SJCRH30 (cell line): ENCODE measurements around the gene SUB1. TPM values are rescaled to one million over a fixed set of nuclear protein-coding genes. Genes with fewer than 3 reads are reported as not detected.

Experiments used
- DNase-seq, 2 experiments: peaks; one replicate each; pipeline ENCODE4 v3.0.0-alpha.2; 2015 to 2020
- H3K27ac ChIP-seq: fragments of 250-450 bp; sonication (Bioruptor Pico); 2 replicates; pipeline ENCODE4 v1.5.1; 2020; ENCODE audit warnings: mild to moderate bottlenecking, moderate library complexity
- H3K27me3 ChIP-seq: fragments of 250-450 bp; sonication (Bioruptor Pico); 2 replicates; pipeline ENCODE4 v1.5.1; 2020; ENCODE audit warnings: mild to moderate bottlenecking, moderate library complexity
- H3K36me3 ChIP-seq: fragments of 250-450 bp; sonication (Bioruptor Pico); 2 replicates; pipeline ENCODE4 v1.5.1; 2020; ENCODE audit warnings: mild to moderate bottlenecking, moderate library complexity
- H3K4me1 ChIP-seq: fragments of 250-450 bp; sonication (Bioruptor Pico); 2 replicates; pipeline ENCODE4 v1.5.1; 2020; ENCODE audit warnings: mild to moderate bottlenecking, moderate library complexity
- H3K4me3 ChIP-seq: fragments of 250-450 bp; sonication (Bioruptor Pico); 2 replicates; pipeline ENCODE4 v1.5.1; 2020; ENCODE audit warnings: mild to moderate bottlenecking, moderate library complexity
- H3K9me3 ChIP-seq: fragments of 250-450 bp; sonication (Bioruptor Pico); replicated peaks from 2 replicates; pipeline ENCODE4 v1.5.1; 2020; ENCODE audit warnings: mild to moderate bottlenecking, moderate library complexity
- total RNA-seq: library from RNA; depleted of rRNA; stranded (reverse); fragments of >200 nt; shearing (Covaris generic); gene quantifications from 2 replicates; pipeline ENCODE4 v1.2.3, GENCODE V29; 2014

SUB1 gene
- total RNA-seq, 1 experiment from 2014 or later: 397 TPM

DNA sequence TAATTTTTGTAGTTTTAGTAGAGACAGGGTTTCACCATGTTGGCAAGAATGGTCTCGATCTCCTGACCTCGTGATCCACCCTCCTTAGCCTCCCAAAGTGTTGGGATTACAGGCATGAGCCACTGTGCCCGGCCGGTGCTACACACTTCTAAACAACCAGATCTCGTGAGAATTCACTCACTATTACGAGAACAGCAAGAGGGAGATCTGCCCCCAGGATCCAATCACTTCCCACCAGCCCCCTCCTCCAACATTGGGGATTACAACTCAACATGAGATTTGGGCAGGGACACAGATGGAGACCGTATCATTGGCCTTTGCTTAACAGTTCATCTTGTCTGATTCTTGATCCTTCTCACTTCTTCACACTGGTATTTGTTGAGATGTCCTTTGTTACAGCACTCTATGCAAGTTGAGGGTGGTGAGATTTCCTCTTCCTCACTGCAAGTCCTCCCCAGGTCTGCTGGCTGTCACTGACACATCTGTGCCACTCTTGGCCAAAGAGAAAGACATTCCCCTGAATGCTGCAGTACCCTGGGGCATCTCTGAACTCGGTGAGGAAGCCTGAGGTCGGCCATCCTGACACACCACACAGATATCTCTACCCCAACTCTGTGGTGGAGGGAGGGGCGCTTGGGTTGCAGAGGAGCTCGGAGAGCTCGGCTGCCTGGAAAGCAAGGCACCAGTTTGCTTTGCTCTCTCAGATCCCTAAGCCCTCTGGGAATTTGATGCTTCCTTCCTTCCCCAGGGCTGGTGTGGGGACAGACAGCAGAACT lies 4.2 kb upstream of the SUB1 start:
- no peak overlapping the region for H3K4me3 ChIP-seq
- H3K27ac ChIP-seq: no peak overlapping the region
- no peaks in the 10 kb centered on the region for H3K27me3 ChIP-seq
- H3K9me3 ChIP-seq: no peaks in the 10 kb centered on the region
- H3K4me1 ChIP-seq: peaks cover 6% of the 10 kb centered on the region
- no peaks in the 10 kb centered on the region for H3K36me3 ChIP-seq
- DNase-seq: no peak

GRCh38 chr5:32583582-32584232 lies 1.6 kb upstream of the SUB1 start:
- Histone ChIP-seq H3K27ac (no peak overlapping the region), H3K4me3 (no peak overlapping the region), H3K36me3 (peaks cover 10% of the 10 kb centered on the region; the same call in 1 of the 2 replicates), H3K27me3 (no peaks in the 10 kb centered on the region), H3K4me1 (peaks cover 6% of the 10 kb centered on the region), H3K9me3 (no peaks in the 10 kb centered on the region)
- DNase-seq: no peak

- H3K4me3 ChIP-seq: peak overlapping the region; percentile 83
- no peaks in the 10 kb centered on the region for H3K27me3 ChIP-seq
- no peak for DNase-seq
- peaks cover 14% of the 10 kb centered on the region; the same call in 1 of the 2 replicates for H3K36me3 ChIP-seq
- no peaks in the 10 kb centered on the region for H3K9me3 ChIP-seq
- peaks cover 6% of the 10 kb centered on the region for H3K4me1 ChIP-seq
- H3K27ac ChIP-seq: no peak overlapping the region
Observed at GRCh38 chr5:32584646-32585045, 711 bp upstream of the SUB1 start.

GRCh38 chr5:32585122-32585445 lies 273 bp upstream of the SUB1 start:
- H3K27me3 ChIP-seq: no peaks in the 10 kb centered on the region
- no peak for DNase-seq
- H3K27ac ChIP-seq: peak overlapping the region; percentile 87; the same call in 1 of the 2 replicates
- H3K4me1 ChIP-seq: peaks cover 6% of the 10 kb centered on the region
- H3K9me3 ChIP-seq: no peaks in the 10 kb centered on the region
- H3K4me3 ChIP-seq: peak overlapping the region; percentile 83
- peaks cover 18% of the 10 kb centered on the region for H3K36me3 ChIP-seq

- DNase-seq: no peak
- peaks cover 6% of the 10 kb centered on the region for H3K4me1 ChIP-seq
- H3K9me3 ChIP-seq: no peaks in the 10 kb centered on the region
- peak overlapping the region; percentile 87 for H3K27ac ChIP-seq
- H3K36me3 ChIP-seq: peaks cover 27% of the 10 kb centered on the region
- no peaks in the 10 kb centered on the region for H3K27me3 ChIP-seq
- H3K4me3 ChIP-seq: peak overlapping the region; percentile 83
Observed at GRCh38 chr5:32586276-32586599, 881 bp downstream of the SUB1 start.

- no peak for DNase-seq
- Histone ChIP-seq H3K36me3 (peaks cover 36% of the 10 kb centered on the region), H3K27ac (no peak overlapping the region), H3K27me3 (no peaks in the 10 kb centered on the region), H3K4me1 (peaks cover 6% of the 10 kb centered on the region), H3K4me3 (no peak overlapping the region), H3K9me3 (no peaks in the 10 kb centered on the region)
Observed at GRCh38 chr5:32587067-32587551, 1.8 kb downstream of the SUB1 start.

GRCh38 chr5:32589416-32589815 lies 4.1 kb downstream of the SUB1 start:
- peaks cover 59% of the 10 kb centered on the region for H3K36me3 ChIP-seq
- no peaks in the 10 kb centered on the region for H3K27me3 ChIP-seq
- DNase-seq: no peak
- no peaks in the 10 kb centered on the region for H3K9me3 ChIP-seq
- no peak overlapping the region for H3K27ac ChIP-seq
- H3K4me3 ChIP-seq: no peak overlapping the region
- H3K4me1 ChIP-seq: peaks cover 6% of the 10 kb centered on the region

GRCh38 chr5:32589942-32590869 lies 4.8 kb downstream of the SUB1 start:
- Histone ChIP-seq H3K27ac (no peak overlapping the region), H3K4me3 (no peak overlapping the region), H3K4me1 (no peaks in the 10 kb centered on the region), H3K9me3 (no peaks in the 10 kb centered on the region), H3K36me3 (peaks cover 67% of the 10 kb centered on the region), H3K27me3 (no peaks in the 10 kb centered on the region)
- peak; percentile 40 to 79 for DNase-seq

DNA sequence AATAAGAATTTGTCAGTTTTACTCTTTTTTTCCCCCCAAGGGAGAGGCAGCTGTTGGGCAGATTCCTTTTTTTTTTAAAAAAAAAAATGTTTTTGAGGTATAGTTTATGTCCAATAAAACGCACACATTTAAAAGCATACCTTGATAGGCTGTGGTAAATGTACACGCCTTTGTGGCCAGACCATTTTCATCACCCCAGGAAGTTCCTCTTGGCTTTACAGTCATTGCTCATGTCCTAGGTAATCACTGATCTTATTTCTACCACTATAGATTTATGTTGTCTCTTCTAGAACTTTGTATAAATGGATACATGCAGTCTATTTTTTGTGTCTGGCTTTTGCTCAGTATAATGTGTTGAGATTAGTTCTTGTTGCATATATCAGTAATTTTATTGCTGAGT lies 9.8 kb downstream of the SUB1 start:
- H3K36me3 ChIP-seq: peaks cover 98% of the 10 kb centered on the region

DNA sequence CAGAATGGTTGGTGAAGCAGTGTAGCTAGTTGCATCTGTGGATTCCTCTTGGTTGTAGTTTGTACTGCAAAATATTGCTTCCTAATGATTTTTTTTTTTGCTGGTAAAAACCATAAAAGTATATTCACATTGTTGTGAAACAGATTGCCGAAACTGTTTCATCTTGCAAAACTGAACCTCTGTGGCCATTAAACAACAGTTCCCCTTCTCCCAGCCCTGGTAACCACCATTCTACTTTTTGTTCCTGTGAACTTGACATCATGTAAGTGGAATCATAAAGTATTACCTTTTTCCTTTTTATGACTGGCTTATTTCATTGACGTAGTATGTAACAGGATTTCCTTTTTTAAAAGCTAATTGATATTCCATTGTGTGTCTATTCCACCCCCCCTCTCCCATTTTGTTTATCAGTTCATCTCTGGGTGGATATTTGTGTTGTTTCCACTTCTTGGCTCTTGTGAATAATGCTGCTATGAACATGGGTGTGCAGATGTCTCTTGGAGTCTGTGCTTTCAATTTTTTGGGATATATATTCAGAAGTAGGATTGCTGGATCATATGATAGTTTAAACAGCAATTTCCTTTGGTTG lies 11.8 kb downstream of the SUB1 start:
- H3K36me3 ChIP-seq: peaks cover 98% of the 10 kb centered on the region
- no peak overlapping the region for H3K4me3 ChIP-seq
- DNase-seq: no peak
- no peak overlapping the region for H3K27ac ChIP-seq
- no peaks in the 10 kb centered on the region for H3K27me3 ChIP-seq
- no peaks in the 10 kb centered on the region for H3K9me3 ChIP-seq
- H3K4me1 ChIP-seq: peaks cover 3% of the 10 kb centered on the region; the same call in 1 of the 2 replicates

More for the DNA sequence above, 9.8 kb downstream of the SUB1 start:
- no peaks in the 10 kb centered on the region for H3K9me3 ChIP-seq
- no peak overlapping the region for H3K4me3 ChIP-seq
- peaks cover 3% of the 10 kb centered on the region; the same call in 1 of the 2 replicates for H3K4me1 ChIP-seq
- DNase-seq: no peak
- no peaks in the 10 kb centered on the region for H3K27me3 ChIP-seq
- H3K27ac ChIP-seq: no peak overlapping the region

DNA sequence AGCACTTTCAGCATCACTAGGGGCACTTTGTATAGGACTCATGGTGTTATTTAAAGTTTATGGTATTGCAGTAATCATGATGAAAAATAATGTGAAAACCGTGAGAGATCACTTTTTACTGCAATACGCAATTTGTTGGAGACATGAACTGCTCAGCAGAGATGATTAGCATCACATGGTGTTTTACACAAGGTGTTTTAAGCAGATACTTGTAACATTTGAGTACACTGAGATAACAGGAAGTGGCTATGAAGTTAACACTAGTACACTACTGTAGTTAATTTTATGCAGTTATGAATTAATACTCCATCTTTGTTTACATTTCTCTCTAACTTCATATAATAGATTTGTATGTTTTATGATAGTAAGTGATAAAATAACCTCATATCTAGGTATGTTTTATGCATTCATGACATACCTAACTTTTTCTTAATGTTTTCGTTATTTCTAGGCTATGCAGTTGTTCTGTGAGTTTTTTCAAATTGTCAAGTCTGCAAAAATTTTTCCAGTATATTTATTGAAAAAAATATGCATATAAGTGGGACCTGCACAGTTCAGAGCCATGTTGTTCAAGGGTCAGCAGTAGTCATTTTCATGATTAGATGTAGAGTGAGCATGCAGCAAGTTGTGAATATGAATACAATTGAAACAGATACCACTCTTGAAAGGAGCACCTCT lies 13.0 kb downstream of the SUB1 start:
- H3K9me3 ChIP-seq: no peaks in the 10 kb centered on the region
- H3K4me3 ChIP-seq: no peak overlapping the region
- H3K27me3 ChIP-seq: no peaks in the 10 kb centered on the region
- no peak for DNase-seq
- peaks cover 3% of the 10 kb centered on the region; the same call in 1 of the 2 replicates for H3K4me1 ChIP-seq
- no peak overlapping the region for H3K27ac ChIP-seq
- peaks cover 94% of the 10 kb centered on the region for H3K36me3 ChIP-seq

DNA sequence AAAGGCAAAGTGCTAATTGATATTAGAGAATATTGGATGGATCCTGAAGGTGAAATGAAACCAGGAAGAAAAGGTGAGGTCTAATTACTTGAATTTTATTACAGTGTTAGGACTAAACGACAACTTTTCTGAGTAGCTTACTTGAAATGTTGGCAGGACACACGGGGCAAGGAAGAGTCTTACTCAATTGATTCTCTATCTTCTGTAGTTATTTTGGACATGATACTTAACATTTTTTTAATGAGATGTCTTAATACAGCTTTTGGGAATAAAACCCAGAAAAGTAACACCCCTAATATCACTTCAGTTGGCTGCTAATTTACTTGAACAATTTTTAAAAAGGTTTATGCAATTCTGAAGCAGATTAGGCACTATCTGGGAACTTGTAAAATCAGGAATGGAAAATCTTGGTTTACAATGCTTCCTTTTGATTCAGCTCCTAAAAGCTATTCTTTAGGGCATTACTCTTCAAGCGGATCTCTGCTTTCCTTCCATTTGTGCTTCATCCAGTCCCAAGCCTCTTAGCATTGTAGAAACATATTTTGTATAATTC lies 13.7 kb downstream of the SUB1 start:
- H3K4me1 ChIP-seq: peaks cover 3% of the 10 kb centered on the region; the same call in 1 of the 2 replicates
- H3K9me3 ChIP-seq: no peaks in the 10 kb centered on the region
- DNase-seq: no peak
- no peak overlapping the region for H3K27ac ChIP-seq
- no peaks in the 10 kb centered on the region for H3K27me3 ChIP-seq
- peaks cover 92% of the 10 kb centered on the region for H3K36me3 ChIP-seq
- no peak overlapping the region for H3K4me3 ChIP-seq

DNA sequence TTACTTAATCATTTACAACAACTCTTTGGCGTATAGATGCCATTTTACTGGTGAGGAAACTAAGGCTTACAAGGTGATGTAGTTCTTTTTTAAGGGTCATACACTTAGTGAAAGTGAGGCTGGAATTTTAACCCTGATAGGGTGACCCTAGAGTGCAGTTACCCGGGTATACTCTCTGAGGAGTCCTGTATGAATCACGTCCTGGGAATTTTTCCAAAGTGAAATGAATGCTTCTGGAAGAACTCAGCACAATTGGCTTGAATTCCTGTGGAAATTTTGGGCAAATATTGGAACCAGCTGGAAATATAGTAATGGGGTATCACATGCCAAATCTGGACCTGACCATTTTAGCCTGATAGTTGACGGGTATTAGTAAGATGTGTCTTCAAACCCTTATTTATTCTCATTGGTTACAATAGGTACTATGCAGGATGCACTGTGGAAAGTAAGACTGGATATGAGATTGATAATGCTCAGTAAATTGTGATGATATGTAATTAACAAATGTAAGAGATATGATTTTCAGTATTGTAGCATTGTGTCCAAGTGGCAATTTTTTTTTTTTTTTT lies 14.8 kb downstream of the SUB1 start:
- Histone ChIP-seq H3K4me1 (peaks cover 3% of the 10 kb centered on the region; the same call in 1 of the 2 replicates), H3K27me3 (no peaks in the 10 kb centered on the region), H3K9me3 (no peaks in the 10 kb centered on the region), H3K4me3 (no peak overlapping the region), H3K36me3 (peaks cover 85% of the 10 kb centered on the region), H3K27ac (no peak overlapping the region)
- no peak for DNase-seq
